Activated CD8-positive, alpha-beta T cell treated with anti-CD3 and anti-CD28 coated beads for 36 hours (primary cell): ENCODE results near the gene ATP8B4. TPM values are rescaled to one million over a fixed set of nuclear protein-coding genes. Genes with fewer than 3 reads are reported as not detected.

Source experiments
- ATAC-seq: fragments of 200-7000 bp; cut with Tn5 transposase; one replicate; pipeline ENCODE4 v1.10.0; 2021; ENCODE audit warnings: mild to moderate bottlenecking, moderate library complexity
- CTCF ChIA-PET: fragments of 350-600 bp; sonication (Branson Sonifier 250); formaldehyde crosslinking; loops from one replicate; lab custom pipeline; 2021; ENCODE audit warnings: antibody characterized with exemption; lab: Charles Lee
- POLR2A ChIA-PET: fragments of 350-600 bp; sonication (Branson Sonifier 250); formaldehyde crosslinking; loops from one replicate; lab custom pipeline; 2021; ENCODE audit warnings: antibody characterized with exemption; lab: Charles Lee
- DNase-seq: peaks from one replicate; pipeline ENCODE4 v3.0.0-alpha.2; 2020
- H3K27ac Mint-ChIP-seq: one replicate; pipeline ENCODE4 v1.8.0; 2021; ENCODE audit warnings: mild to moderate bottlenecking, mixed read lengths
- H3K27me3 Mint-ChIP-seq: one replicate; pipeline ENCODE4 v1.8.0; 2021; ENCODE audit warnings: mixed read lengths
- H3K36me3 Mint-ChIP-seq: one replicate; pipeline ENCODE4 v1.8.0; 2021; ENCODE audit warnings: low read depth, mixed read lengths
- H3K4me1 Mint-ChIP-seq: one replicate; pipeline ENCODE4 v1.8.0; 2021; ENCODE audit warnings: low read depth, mixed read lengths
- H3K4me3 Mint-ChIP-seq: one replicate; pipeline ENCODE4 v1.8.0; 2021; ENCODE audit warnings: mild to moderate bottlenecking, moderate library complexity, mixed read lengths
- H3K9me3 Mint-ChIP-seq: one replicate; pipeline ENCODE4 v1.8.0; 2021; ENCODE audit warnings: mixed read lengths
- CTCF ChIP-seq: fragments of 200-600 bp; IDR thresholded peaks from one replicate; pipeline ENCODE4 v1.8.0; 2022; ENCODE audit warnings: antibody characterized with exemption, mild to moderate bottlenecking
- intact Hi-C: fragments of 100-400 bp; cut with micrococcal nuclease; formaldehyde crosslinking; loops from one replicate; pipeline ENCODE4 v1.10.0; 2022
- total RNA-seq, 2 experiments: library from RNA; stranded (reverse); gene quantifications; one replicate each; pipeline ENCODE4 v1.2.3, GENCODE V29; 2021

ATP8B4 gene
- total RNA-seq, 2 experiments from 2014 or later = 4.6 to 5.8 TPM

GRCh38 chr15:50055332-50055731 is 63.7 kb downstream of the ATP8B4 start:
- no peak overlapping the region for H3K27ac Mint-ChIP-seq
- no peak for DNase-seq
- H3K36me3 Mint-ChIP-seq = no peaks in the 10 kb centered on the region
- H3K27me3 Mint-ChIP-seq = peaks cover 7% of the 10 kb centered on the region
- no peaks in the 10 kb centered on the region for H3K9me3 Mint-ChIP-seq
- intact Hi-C loops = no loop called here
- no peak for ATAC-seq
- ChIA-PET CTCF (interaction anchor here (1.7 kb wide), 1 partner anchor 10 kb away, joined by 5 read pairs; no protein-coding TSS in a partner anchor), POLR2A (no interaction called here)
- H3K4me3 Mint-ChIP-seq = no peak overlapping the region
- no peak for TF ChIP-seq CTCF
- no peaks in the 10 kb centered on the region for H3K4me1 Mint-ChIP-seq

- TF ChIP-seq CTCF = no peak
- ChIA-PET CTCF (interaction anchor here (1.5 to 2.0 kb wide), 2 partner anchors 14 to 582 kb away, joined by 6 to 7 read pairs; no protein-coding TSS in a partner anchor), POLR2A (no interaction called here)
- no peak overlapping the region for H3K27ac Mint-ChIP-seq
- no peak for DNase-seq
- H3K9me3 Mint-ChIP-seq = no peaks in the 10 kb centered on the region
- H3K4me3 Mint-ChIP-seq = no peak overlapping the region
- H3K36me3 Mint-ChIP-seq = no peaks in the 10 kb centered on the region
- ATAC-seq = no peak
- H3K27me3 Mint-ChIP-seq = peaks cover 7% of the 10 kb centered on the region
- intact Hi-C loops = no loop called here
- no peaks in the 10 kb centered on the region for H3K4me1 Mint-ChIP-seq
These were observed 65.8 kb downstream of the ATP8B4 start for GRCh38 chr15:50053055-50053856.

- Mint-ChIP-seq H3K4me3 (no peak overlapping the region), H3K27me3 (peaks cover 7% of the 10 kb centered on the region), H3K9me3 (no peaks in the 10 kb centered on the region), H3K27ac (no peak overlapping the region), H3K4me1 (no peaks in the 10 kb centered on the region), H3K36me3 (no peaks in the 10 kb centered on the region)
- TF ChIP-seq CTCF = peak; percentile 32
- DNase-seq = peak; percentile 48
- ChIA-PET POLR2A (no interaction called here), CTCF (interaction anchor here (0.6 to 2.0 kb wide), 7 partner anchors 10 to 264 kb away, joined by 3 to 7 read pairs (median 3); no protein-coding TSS in a partner anchor)
- ATAC-seq = no peak
- intact Hi-C loops = no loop called here
These were observed 67.1 kb downstream of the ATP8B4 start for GRCh38 chr15:50051811-50052419.

- intact Hi-C loops = no loop called here
- H3K9me3 Mint-ChIP-seq = no peaks in the 10 kb centered on the region
- ChIA-PET POLR2A (no interaction called here), CTCF (interaction anchor here (0.6 to 2.0 kb wide), 7 partner anchors 10 to 265 kb away, joined by 3 to 7 read pairs (median 3); no protein-coding TSS in a partner anchor)
- H3K4me3 Mint-ChIP-seq = no peak overlapping the region
- no peaks in the 10 kb centered on the region for H3K36me3 Mint-ChIP-seq
- no peak for TF ChIP-seq CTCF
- ATAC-seq = no peak
- H3K27ac Mint-ChIP-seq = no peak overlapping the region
- no peak for DNase-seq
- peaks cover 3% of the 10 kb centered on the region for H3K4me1 Mint-ChIP-seq
- peaks cover 7% of the 10 kb centered on the region for H3K27me3 Mint-ChIP-seq
These were observed 67.9 kb downstream of the ATP8B4 start for GRCh38 chr15:50050986-50051743.
